Neuronal stem cell (in vitro differentiated cells): ENCODE measurements around the gene PRR11.

Source experiments
- DNase-seq: peaks from one replicate; pipeline ENCODE4 v3.0.0-alpha.2; 2013; ENCODE audit warnings: low spot score
- H2AFZ ChIP-seq: one replicate; pipeline ENCODE4 v1.6.1; 2013; ENCODE audit warnings: mild to moderate bottlenecking, low read length, inconsistent platforms
- H2AK5ac ChIP-seq: 2 replicates; pipeline ENCODE4 v1.6.1; 2013; ENCODE audit warnings: low read depth, mild to moderate bottlenecking, inconsistent platforms, low read length, moderate library complexity, mixed read lengths
- H2BK120ac ChIP-seq: 2 replicates; pipeline ENCODE4 v1.6.1; 2013; ENCODE audit warnings: low read depth, mild to moderate bottlenecking, inconsistent platforms, low read length, moderate library complexity, mixed read lengths
- H2BK12ac ChIP-seq: one replicate; pipeline ENCODE4 v1.6.1; 2013; ENCODE audit warnings: low read length, inconsistent platforms
- H2BK15ac ChIP-seq: 2 replicates; pipeline ENCODE4 v1.6.1; 2013; ENCODE audit warnings: mild to moderate bottlenecking, low read length, inconsistent platforms, mixed read lengths
- H2BK5ac ChIP-seq: one replicate; pipeline ENCODE4 v1.6.1; 2013; ENCODE audit warnings: inconsistent platforms, mild to moderate bottlenecking, low read length, moderate library complexity
- H3K14ac ChIP-seq: one replicate; pipeline ENCODE4 v1.6.1; 2013; ENCODE audit warnings: low read length, inconsistent platforms
- H3K18ac ChIP-seq: 2 replicates; pipeline ENCODE4 v1.6.1; 2013; ENCODE audit warnings: low read length, inconsistent platforms
- H3K23ac ChIP-seq: 2 replicates; pipeline ENCODE4 v1.6.1; 2013; ENCODE audit warnings: low read depth, mild to moderate bottlenecking, mixed read lengths, low read length, inconsistent platforms; ENCODE audit not compliant: poor library complexity
- H3K27ac ChIP-seq: replicated peaks from 3 replicates; pipeline ENCODE4 v1.5.1; 2013; ENCODE audit warnings: low read length, inconsistent platforms
- H3K27me3 ChIP-seq, 3 experiments: 2 replicates each; pipeline ENCODE4 v1.6.1; 2013; ENCODE audit warnings: low read length in 3 of 3, mild to moderate bottlenecking in 2 of 3, inconsistent platforms in 1 of 3, low read depth in 1 of 3, mixed read lengths in 1 of 3, moderate library complexity in 1 of 3; ENCODE audit not compliant: control insufficient read depth in 3 of 3, insufficient read depth in 3 of 3
- H3K36me3 ChIP-seq, 2 donors: replicated peaks in 1 of 2; 2 replicates each; pipeline ENCODE4 v1.6.1; 2013; ENCODE audit warnings: low read length in 2 of 2; ENCODE audit not compliant: control insufficient read depth in 2 of 2, insufficient read depth in 2 of 2
- H3K4ac ChIP-seq: 2 replicates; pipeline ENCODE4 v1.6.1; 2013; ENCODE audit warnings: inconsistent platforms, mild to moderate bottlenecking, low read length, moderate library complexity
- H3K4me1 ChIP-seq, 2 donors: 1 replicate in 1 of 2; 2 replicates in 1 of 2; pipeline ENCODE4 v1.6.1; 2013; ENCODE audit warnings: low read length in 2 of 2, low read depth in 1 of 2; ENCODE audit not compliant: control insufficient read depth in 2 of 2, insufficient read depth in 1 of 2
- H3K4me2 ChIP-seq: one replicate; pipeline ENCODE4 v1.6.1; 2013; ENCODE audit warnings: mild to moderate bottlenecking, low read length, inconsistent platforms; ENCODE audit not compliant: insufficient read depth, poor library complexity, severe bottlenecking
- H3K4me3 ChIP-seq, 2 donors: 2 replicates each; pipeline ENCODE4 v1.5.1; 2013; ENCODE audit warnings: low read length in 2 of 2, mild to moderate bottlenecking in 2 of 2, inconsistent platforms in 1 of 2, moderate library complexity in 1 of 2
- H3K79me1 ChIP-seq: one replicate; pipeline ENCODE4 v1.6.1; 2013; ENCODE audit warnings: low read depth, mild to moderate bottlenecking, inconsistent platforms, low read length, moderate library complexity
- H3K9ac ChIP-seq: one replicate; pipeline ENCODE4 v1.6.1; 2013; ENCODE audit warnings: mild to moderate bottlenecking, low read depth, low read length, inconsistent platforms; ENCODE audit not compliant: poor library complexity
- H3K9me3 ChIP-seq, 2 donors: replicated peaks in 1 of 2; 2 replicates each; pipeline versions ENCODE3 to v1.6.1; 2013; ENCODE audit warnings: low read length in 2 of 2, mild to moderate bottlenecking in 2 of 2, inconsistent platforms in 1 of 2, low read depth in 1 of 2, mixed read lengths in 1 of 2, moderate library complexity in 1 of 2; ENCODE audit not compliant: control insufficient read depth in 2 of 2, insufficient read depth in 1 of 2
- H4K8ac ChIP-seq: one replicate; pipeline ENCODE4 v1.6.1; 2013; ENCODE audit warnings: low read depth, mild to moderate bottlenecking, inconsistent platforms, low read length, moderate library complexity
- H4K91ac ChIP-seq: one replicate; pipeline ENCODE4 v1.6.1; 2013; ENCODE audit warnings: low read length, low read depth, mild to moderate bottlenecking, inconsistent platforms; ENCODE audit not compliant: poor library complexity
- WGBS, 2 donors: extraction: QIAGEN DNeasy Blood & Tissue Kit; methylation state at CpG; one replicate each; pipeline ENCODE4 v1.1.7; 2013; ENCODE audit warnings: missing lambda C conversion rate in 2 of 2, mixed read lengths in 1 of 2; ENCODE audit not compliant: insufficient read length in 2 of 2, insufficient replicate concordance in 1 of 2; ENCODE audit errors: extremely low coverage in 2 of 2; 5-methylcytosine and 5-hydroxymethylcytosine counted together

The PRR11 gene

DNA sequence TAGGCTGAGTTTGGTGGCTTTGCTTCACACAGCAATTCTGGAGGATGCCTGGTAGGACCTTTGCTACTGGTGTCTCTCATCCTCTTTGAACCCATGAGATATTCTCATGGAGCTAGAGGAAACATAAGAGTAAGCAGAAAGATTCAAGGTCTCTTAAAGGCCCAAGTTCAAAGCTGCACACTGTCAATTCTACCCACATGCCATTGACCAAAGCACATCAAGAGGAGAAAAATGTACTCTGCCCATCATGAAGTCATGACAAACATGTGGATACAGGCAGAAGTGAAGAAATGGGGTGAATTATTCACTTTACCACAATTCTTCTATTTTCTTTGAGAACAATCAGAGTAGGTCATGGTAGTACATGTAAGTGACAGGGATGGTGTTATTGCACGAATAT is 13.7 kb upstream of the PRR11 start:
- Histone ChIP-seq H3K27ac (no peak overlapping the region), H3K27me3 (no peaks in the 10 kb centered on the region), H3K14ac (no peak overlapping the region), H2BK120ac (no peak overlapping the region), H3K18ac (no peak overlapping the region), H2BK5ac (no peak overlapping the region), H2AFZ (no peak overlapping the region), H3K4ac (no peak overlapping the region), H2AK5ac (no peak overlapping the region), H3K36me3 (peaks cover 3 to 82% of the 10 kb centered on the region in 2 donors), H4K91ac (no peak overlapping the region), H3K9ac (no peak overlapping the region), H4K8ac (no peak overlapping the region), H3K4me2 (no peak overlapping the region), H3K4me1 (no peaks in the 10 kb centered on the region), H3K9me3 (peaks cover 2 to 5% of the 10 kb centered on the region in 2 donors), H3K79me1 (peaks cover 5% of the 10 kb centered on the region), H3K4me3 (no peak overlapping the region), H2BK12ac (no peak overlapping the region), H3K23ac (no peak overlapping the region), H2BK15ac (no peak overlapping the region)
- no peak for DNase-seq
- no CpG with 5 or more reads among the region's 1 CpG for WGBS, 2 donors

DNA sequence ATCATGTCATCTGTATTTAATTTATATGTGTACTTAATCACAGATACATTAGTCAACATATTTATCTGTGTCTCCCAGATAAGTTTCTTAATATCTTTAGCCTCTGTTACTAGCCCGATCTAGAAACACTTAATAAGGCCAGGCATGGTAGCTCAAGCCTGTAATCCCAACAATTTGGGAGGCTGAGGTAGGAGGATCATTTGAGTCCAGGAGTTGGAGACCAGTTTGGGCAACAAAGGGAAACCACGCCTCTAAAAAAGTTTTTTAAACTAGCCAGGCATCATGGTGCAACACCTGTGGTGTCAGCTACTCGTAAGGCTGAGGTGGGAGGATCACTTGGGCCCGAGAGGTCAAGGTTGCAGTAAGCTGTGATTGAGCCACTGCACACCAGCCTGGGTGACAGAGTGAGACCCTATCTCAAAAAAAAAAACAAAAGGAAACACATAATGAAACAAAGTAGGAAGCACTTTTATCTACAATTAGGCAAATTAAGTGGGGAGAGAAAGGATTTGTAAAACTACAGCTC is 9.9 kb upstream of the PRR11 start:
- Histone ChIP-seq H3K9ac (no peak overlapping the region), H4K91ac (no peak overlapping the region), H3K79me1 (peaks cover 1% of the 10 kb centered on the region), H2BK5ac (no peak overlapping the region), H2AFZ (no peak overlapping the region), H3K36me3 (peaks cover 3 to 89% of the 10 kb centered on the region in 2 donors), H3K18ac (no peak overlapping the region), H3K27ac (no peak overlapping the region), H3K4me2 (no peak overlapping the region), H4K8ac (no peak overlapping the region), H2BK12ac (no peak overlapping the region), H3K4me3 (no peak overlapping the region), H3K4me1 (no peaks in the 10 kb centered on the region), H2BK120ac (no peak overlapping the region), H2AK5ac (no peak overlapping the region), H3K4ac (no peak overlapping the region), H2BK15ac (no peak overlapping the region), H3K27me3 (no peaks in the 10 kb centered on the region), H3K14ac (no peak overlapping the region), H3K9me3 (peaks cover 2 to 13% of the 10 kb centered on the region in 2 donors), H3K23ac (no peak overlapping the region)
- no peak for DNase-seq
- no CpG with 5 or more reads among the region's 4 CpGs for WGBS, 2 donors

DNA sequence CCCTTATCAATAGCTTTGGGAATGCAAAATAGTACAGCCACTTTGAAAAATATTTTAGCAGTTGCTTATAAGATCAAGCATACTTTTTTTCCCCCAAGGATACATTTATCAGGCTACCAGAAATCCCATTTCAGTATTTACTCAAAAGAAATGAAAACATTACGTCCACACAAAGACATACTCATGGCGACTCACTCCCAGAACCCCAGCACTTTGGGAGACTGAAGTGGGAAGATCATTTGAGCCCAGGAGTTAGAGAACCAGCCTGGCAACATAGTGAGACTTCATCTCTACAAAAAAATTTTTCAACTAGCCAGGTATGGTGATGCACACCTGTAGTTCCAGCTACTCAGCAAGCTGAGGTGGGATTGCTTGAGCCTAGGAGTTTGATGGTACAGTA is 6.5 kb upstream of the PRR11 start:
- Histone ChIP-seq H3K23ac (no peak overlapping the region), H4K91ac (no peak overlapping the region), H2BK15ac (no peak overlapping the region), H3K4me3 (no peak overlapping the region), H2BK12ac (no peak overlapping the region), H3K27me3 (no peaks in the 10 kb centered on the region), H2BK120ac (no peak overlapping the region), H3K79me1 (no peaks in the 10 kb centered on the region), H2AK5ac (no peak overlapping the region), H3K36me3 (peaks cover 0 to 79% of the 10 kb centered on the region in 2 donors), H2BK5ac (no peak overlapping the region), H3K9me3 (peaks cover 0 to 12% of the 10 kb centered on the region in 2 donors), H3K14ac (no peak overlapping the region), H3K4me1 (peaks cover 0 to 12% of the 10 kb centered on the region in 2 donors), H3K9ac (no peak overlapping the region), H3K18ac (no peak overlapping the region), H4K8ac (no peak overlapping the region), H2AFZ (no peak overlapping the region), H3K4ac (no peak overlapping the region), H3K27ac (no peak overlapping the region), H3K4me2 (no peak overlapping the region)
- no peak for DNase-seq
- no CpG with 5 or more reads among the region's 2 CpGs for WGBS, 2 donors

DNA sequence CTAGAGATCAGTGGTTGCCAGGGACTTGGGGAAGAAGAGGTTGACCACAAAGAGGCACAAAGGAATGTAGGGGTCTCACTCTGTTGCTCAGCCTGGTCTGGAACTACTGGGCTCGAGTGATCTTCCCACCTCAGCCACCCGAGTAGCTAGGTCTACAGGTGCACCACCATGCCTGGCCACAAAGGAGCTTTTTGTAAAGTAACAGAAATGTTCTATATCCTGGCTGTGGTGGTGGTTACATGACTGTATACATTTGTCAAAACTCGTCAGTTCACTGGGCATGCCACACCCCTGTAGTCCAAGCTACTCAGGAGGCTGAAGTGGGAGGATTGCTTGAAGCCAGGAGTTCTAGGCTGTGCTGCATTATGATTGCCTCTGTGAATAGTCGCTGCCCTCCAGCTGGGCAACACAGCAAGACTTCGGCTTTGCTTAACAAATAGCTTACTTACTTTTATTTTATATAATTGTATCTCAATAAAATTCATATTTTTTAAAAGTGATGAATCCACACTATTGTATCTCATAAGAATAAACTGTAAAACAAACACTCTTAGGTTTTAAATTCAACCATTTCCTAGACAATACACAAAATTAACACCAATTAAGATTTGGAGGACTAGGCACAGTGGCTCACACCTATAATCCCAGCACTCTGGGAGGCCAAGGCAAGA is 5.6 kb upstream of the PRR11 start:
- Histone ChIP-seq H3K27ac (no peak overlapping the region), H2BK15ac (no peak overlapping the region), H3K4me1 (peaks cover 0 to 12% of the 10 kb centered on the region in 2 donors), H3K4me2 (no peak overlapping the region), H2AFZ (no peak overlapping the region), H2BK12ac (no peak overlapping the region), H3K36me3 (peaks cover 0 to 70% of the 10 kb centered on the region in 2 donors), H4K91ac (no peak overlapping the region), H3K79me1 (no peaks in the 10 kb centered on the region), H3K4ac (no peak overlapping the region), H3K9ac (no peak overlapping the region), H3K18ac (no peak overlapping the region), H3K4me3 (no peak overlapping the region), H2BK120ac (no peak overlapping the region), H3K23ac (no peak overlapping the region), H4K8ac (no peak overlapping the region), H3K27me3 (no peaks in the 10 kb centered on the region), H2BK5ac (no peak overlapping the region), H3K9me3 (peaks cover 0 to 8% of the 10 kb centered on the region in 2 donors), H2AK5ac (no peak overlapping the region), H3K14ac (no peak overlapping the region)
- WGBS, 2 donors, result no CpG with 5 or more reads among the region's 5 CpGs
- DNase-seq, result no peak
